Measurements from ENCODE around the gene PPP1R12A.

- TF ChIP-seq CTCF (IDR thresholded peaks at IDR 0.05) (no peak), POLR2A (IDR thresholded peaks at IDR 0.05) (no peak)
These were observed 76.4 kb downstream of the PPP1R12A start for GRCh38 chr12:79858518-79858917.
